ENCODE data around the gene OS9.

Gene OS9

DNA sequence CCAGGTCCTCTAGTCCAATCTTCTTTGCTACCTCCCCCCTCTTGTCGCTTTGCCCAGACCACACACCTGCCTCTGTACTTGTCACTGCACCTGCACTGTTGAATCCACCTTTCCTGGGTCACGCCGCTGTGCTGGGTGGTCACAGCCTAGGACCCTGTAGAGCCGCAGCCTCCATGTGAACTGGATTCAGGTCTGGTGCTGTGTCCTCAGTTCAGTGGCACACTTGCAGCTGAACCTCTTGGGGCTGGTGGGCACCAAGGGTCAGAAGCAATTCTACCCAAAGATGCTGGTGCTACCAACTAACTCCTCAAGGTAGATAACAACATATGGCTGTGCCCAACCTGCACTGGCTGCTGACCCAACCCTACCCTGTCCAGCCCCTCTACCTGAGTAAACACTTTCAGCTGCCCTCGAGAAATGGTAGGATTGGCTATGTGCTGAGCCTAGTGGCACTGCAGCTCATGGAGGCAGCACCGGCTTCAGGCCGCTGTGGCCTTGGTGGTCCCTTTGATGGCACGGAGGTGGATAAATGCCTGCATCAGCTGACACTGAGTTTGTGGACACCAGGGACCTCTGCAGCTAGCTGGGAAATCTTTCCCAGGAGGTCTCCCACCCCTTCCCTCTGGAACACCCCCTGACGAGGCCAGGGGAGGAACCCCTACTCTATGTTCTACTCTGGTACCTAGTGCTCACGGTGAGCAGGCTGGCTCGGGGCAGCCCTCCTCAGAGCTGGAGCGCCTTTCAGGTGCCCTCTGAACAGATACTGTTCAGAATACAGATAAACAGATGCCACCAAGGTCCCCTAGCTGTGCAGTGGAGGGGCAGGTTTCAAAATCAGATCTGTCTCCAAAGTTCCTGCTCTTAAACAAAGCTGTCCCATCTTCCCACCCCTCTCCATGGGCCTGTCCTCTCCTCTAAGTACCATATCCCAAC is 30.3 kb downstream of the OS9 start:
- TF ChIP-seq, protein P1, sequence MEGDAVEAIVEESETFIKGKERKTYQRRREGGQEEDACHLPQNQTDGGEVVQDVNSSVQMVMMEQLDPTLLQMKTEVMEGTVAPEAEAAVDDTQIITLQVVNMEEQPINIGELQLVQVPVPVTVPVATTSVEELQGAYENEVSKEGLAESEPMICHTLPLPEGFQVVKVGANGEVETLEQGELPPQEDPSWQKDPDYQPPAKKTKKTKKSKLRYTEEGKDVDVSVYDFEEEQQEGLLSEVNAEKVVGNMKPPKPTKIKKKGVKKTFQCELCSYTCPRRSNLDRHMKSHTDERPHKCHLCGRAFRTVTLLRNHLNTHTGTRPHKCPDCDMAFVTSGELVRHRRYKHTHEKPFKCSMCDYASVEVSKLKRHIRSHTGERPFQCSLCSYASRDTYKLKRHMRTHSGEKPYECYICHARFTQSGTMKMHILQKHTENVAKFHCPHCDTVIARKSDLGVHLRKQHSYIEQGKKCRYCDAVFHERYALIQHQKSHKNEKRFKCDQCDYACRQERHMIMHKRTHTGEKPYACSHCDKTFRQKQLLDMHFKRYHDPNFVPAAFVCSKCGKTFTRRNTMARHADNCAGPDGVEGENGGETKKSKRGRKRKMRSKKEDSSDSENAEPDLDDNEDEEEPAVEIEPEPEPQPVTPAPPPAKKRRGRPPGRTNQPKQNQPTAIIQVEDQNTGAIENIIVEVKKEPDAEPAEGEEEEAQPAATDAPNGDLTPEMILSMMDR (IDR thresholded peaks at IDR 0.05; ENCODE audit: low read depth, low read length, missing control alignments): no peak
- no peak overlapping the region for H3K4me3 ChIP-seq (ENCODE audit: low read depth, low read length)
- no peak for DNase-seq (ENCODE audit: low read depth)
- in situ Hi-C loops (cut with HindIII; ENCODE audit: low sequenced_read_pairs): no loop called here

DNA sequence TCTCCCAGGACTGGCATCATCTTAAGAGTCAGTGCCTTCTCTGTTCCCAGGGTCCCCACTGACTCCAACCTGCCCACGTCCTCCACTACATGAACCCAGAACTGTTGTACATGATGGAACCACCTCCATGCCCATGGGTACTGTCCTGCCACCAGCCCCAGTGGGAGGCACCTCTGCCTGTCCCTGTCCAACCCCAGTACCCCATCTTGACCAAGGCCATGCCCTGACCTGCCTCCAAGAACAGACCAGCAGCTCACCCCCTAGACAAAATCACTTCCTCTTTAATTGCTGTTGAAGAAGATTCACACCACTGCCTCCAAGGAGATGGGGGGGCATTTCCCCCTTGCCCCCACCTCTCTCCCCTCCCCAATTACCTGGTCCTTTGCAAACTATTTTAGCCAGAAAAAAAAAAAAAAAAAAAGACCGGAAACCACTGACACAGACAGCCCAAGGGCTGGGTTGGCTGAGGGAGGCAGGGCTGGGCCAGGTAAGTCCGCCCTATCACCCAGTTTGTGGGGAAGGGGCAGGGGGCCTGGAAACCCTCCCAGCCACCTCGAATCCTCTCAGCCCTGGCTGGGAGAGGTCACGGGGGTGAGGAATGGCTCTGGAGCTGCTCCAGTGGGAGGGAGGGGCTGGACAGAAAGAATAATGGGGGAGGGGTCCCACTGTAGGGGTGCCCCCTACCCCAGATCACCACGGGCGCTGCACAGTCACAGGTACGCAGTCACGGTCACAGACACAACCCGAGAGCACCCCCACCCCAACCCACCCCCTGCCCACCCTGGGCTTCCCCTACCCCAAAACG is 31.2 kb downstream of the OS9 start:
- in situ Hi-C loops (cut with HindIII; ENCODE audit: low sequenced_read_pairs): no loop called here
- TF ChIP-seq, protein P1 (IDR thresholded peaks at IDR 0.05; ENCODE audit: low read depth, low read length, missing control alignments): no peak
- DNase-seq (ENCODE audit: low read depth): no peak
- no peak overlapping the region for H3K4me3 ChIP-seq (ENCODE audit: low read depth, low read length)

DNA sequence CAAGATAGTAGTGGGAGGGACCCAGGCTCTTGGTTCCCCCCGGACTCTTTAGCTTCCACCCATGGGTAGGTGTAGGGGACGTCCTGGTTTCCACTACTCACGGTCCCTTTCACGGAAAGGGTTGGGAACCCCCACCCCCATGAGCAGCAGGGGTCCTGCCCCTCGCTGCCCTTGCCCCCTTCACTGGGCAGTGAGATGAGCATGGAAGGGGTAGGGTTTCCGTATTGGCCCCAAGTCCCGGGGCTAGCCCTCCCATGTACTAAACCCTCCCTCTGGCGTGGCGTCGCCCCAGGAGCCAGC is 31.9 kb downstream of the OS9 start:
- TF ChIP-seq, protein P1 (IDR thresholded peaks at IDR 0.05; ENCODE audit: low read depth, low read length, missing control alignments): no peak
- in situ Hi-C loops (cut with HindIII; ENCODE audit: low sequenced_read_pairs): no loop called here
- no peak for DNase-seq (ENCODE audit: low read depth)
- H3K4me3 ChIP-seq (ENCODE audit: low read depth, low read length): peak overlapping the region; percentile 72

DNA sequence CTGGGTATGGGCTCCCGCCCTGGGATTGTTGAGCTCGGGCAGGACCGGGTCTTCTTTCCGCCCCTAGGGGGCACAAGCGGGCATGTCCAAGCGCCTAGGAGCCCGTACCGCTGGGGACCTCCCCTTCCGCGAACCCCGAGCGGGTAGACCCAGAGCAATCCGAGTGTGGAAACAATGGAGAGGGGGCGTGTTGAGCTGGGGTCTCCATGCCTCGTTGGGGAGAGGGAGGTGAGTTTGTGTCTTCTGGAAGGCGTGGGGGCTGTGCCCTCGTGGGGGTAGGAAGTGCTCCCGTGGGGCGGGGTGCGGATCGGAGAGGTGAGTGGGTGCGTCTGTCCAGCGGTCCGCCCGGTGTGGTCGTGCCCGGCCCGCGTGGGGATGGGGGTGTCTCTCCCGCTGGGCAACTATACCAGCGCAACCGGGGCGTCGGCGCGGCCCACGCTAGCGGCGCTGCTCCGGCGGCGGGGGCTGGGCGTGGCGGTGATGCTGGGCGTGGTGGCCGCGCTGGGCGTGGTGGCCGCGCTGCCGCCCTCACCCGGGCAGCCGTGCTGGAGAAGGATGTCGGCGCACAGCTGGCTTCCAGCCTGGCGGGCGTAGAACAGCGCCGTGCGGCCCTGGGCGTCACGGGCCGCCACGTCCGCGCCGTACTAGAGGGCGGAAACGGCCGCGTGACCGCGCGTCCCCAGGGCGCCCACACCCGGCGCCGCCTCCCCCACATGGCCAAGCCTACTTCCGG is 32.4 kb downstream of the OS9 start:
- peak; percentile 47 for DNase-seq (ENCODE audit: low read depth)
- in situ Hi-C loops (cut with HindIII; ENCODE audit: low sequenced_read_pairs): no loop called here
- H3K4me3 ChIP-seq (ENCODE audit: low read depth, low read length): peak overlapping the region; percentile 72
- TF ChIP-seq, protein P1 (IDR thresholded peaks at IDR 0.05; ENCODE audit: low read depth, low read length, missing control alignments): peak; percentile 87

DNA sequence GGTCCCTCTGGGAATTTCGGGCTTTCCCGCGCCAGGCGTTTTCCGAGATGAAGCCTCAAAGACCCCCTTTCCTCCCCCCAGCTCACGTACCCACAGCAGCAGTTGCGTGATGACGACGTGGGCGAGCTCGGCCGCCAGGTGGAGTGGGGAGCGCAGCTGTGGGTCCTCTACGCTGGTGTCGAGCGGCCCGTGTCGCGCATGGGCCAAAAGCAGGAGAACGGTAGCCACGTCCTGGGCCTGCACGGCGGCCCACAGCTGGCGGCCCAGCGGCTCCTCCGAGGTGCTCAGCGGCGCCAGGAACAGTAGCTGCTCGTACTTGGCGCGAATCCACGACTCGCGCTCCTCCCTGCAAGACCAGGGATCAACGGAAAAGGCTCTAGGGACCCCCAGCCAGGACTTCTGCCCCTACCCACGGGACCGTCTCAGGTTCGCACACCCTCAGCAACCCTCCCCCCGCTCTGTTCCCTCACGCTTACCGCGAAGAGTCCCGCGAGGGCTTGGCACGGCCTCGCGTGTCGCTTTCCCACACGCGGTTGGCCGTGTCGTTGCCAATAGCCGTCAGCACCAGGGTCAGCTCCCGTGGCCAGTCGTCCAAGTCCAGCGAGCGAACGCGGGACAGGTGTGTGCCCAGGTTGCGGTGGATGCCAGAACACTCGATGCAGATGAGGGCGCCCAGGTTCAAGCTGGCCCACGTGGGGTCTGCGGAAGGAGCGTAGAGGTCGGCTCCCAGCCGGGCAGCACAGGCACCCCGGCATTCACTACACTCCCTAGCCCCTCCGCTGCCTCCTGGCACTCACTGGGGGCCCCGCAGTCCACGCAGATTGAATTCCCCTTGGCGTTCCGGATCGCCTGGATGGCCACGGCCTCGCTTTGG is 33.2 kb downstream of the OS9 start:
- in situ Hi-C loops (cut with HindIII; ENCODE audit: low sequenced_read_pairs): no loop called here
- peak overlapping the region; percentile 72 for H3K4me3 ChIP-seq (ENCODE audit: low read depth, low read length)
- TF ChIP-seq, protein P1 (IDR thresholded peaks at IDR 0.05; ENCODE audit: low read depth, low read length, missing control alignments): peak; percentile 33
- no peak for DNase-seq (ENCODE audit: low read depth)
